ENCODE measurements around the gene TMEM233. TPM values are rescaled to one million over a fixed set of nuclear protein-coding genes. Genes with fewer than 3 reads are reported as not detected.

Gene TMEM233
- total and polyA plus RNA-seq, 10 of the 15 experiments (the other 5 are each of a cell fraction or from before 2014, with no cell fraction given): not detected

GRCh38 chr12:119667577-119668323 is 74.2 kb downstream of the TMEM233 start, which contains the start of gene PRKAB1 (continued):
- TF ChIP-seq, protein P1, sequence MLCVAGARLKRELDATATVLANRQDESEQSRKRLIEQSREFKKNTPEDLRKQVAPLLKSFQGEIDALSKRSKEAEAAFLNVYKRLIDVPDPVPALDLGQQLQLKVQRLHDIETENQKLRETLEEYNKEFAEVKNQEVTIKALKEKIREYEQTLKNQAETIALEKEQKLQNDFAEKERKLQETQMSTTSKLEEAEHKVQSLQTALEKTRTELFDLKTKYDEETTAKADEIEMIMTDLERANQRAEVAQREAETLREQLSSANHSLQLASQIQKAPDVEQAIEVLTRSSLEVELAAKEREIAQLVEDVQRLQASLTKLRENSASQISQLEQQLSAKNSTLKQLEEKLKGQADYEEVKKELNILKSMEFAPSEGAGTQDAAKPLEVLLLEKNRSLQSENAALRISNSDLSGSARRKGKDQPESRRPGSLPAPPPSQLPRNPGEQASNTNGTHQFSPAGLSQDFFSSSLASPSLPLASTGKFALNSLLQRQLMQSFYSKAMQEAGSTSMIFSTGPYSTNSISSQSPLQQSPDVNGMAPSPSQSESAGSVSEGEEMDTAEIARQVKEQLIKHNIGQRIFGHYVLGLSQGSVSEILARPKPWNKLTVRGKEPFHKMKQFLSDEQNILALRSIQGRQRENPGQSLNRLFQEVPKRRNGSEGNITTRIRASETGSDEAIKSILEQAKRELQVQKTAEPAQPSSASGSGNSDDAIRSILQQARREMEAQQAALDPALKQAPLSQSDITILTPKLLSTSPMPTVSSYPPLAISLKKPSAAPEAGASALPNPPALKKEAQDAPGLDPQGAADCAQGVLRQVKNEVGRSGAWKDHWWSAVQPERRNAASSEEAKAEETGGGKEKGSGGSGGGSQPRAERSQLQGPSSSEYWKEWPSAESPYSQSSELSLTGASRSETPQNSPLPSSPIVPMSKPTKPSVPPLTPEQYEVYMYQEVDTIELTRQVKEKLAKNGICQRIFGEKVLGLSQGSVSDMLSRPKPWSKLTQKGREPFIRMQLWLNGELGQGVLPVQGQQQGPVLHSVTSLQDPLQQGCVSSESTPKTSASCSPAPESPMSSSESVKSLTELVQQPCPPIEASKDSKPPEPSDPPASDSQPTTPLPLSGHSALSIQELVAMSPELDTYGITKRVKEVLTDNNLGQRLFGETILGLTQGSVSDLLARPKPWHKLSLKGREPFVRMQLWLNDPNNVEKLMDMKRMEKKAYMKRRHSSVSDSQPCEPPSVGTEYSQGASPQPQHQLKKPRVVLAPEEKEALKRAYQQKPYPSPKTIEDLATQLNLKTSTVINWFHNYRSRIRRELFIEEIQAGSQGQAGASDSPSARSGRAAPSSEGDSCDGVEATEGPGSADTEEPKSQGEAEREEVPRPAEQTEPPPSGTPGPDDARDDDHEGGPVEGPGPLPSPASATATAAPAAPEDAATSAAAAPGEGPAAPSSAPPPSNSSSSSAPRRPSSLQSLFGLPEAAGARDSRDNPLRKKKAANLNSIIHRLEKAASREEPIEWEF (IDR thresholded peaks at IDR 0.05; ENCODE audit: insufficient replicate concordance, low read depth, low read length): no peak
- TF ChIP-seq POLR2AphosphoS5 (IDR thresholded peaks at IDR 0.05; ENCODE audit: low read length) (peak; percentile 96), BMI1 (IDR thresholded peaks at IDR 0.05; ENCODE audit: borderline replicate concordance) (no peak), IKZF1 (conservative IDR thresholded peaks at IDR 0.05) (peak; percentile 85), ELK1 (IDR thresholded peaks at IDR 0.05; ENCODE audit: low read depth, low read length) (peak; percentile 94), TCF7 (IDR thresholded peaks at IDR 0.05; ENCODE audit: borderline replicate concordance) (no peak), USF2 (IDR thresholded peaks at IDR 0.05; ENCODE audit: borderline replicate concordance, low read depth, low read length) (no peak), MEF2B (IDR thresholded peaks at IDR 0.05; ENCODE audit: partially characterized antibody, poor library complexity, severe bottlenecking) (no peak), NR2F1 (conservative IDR thresholded peaks at IDR 0.05) (0 out of 2 replicates have a peak, but pooled peaks have one; percentile 8), BRCA1 (IDR thresholded peaks at IDR 0.05; ENCODE audit: low read depth, low read length) (peak; percentile 28; the same call in 1 of the 2 replicates), RBBP5 (conservative IDR thresholded peaks at IDR 0.05) (no peak), RB1 (IDR thresholded peaks at IDR 0.05; ENCODE audit: borderline replicate concordance) (peak; percentile 74; the same call in 1 of the 2 replicates), ZZZ3 (IDR thresholded peaks at IDR 0.05; ENCODE audit: control insufficient read depth, insufficient read length, low read depth) (no peak), POLR2AphosphoS2 (IDR thresholded peaks at IDR 0.05; ENCODE audit: low read depth, low read length) (no peak), MXI1 (IDR thresholded peaks at IDR 0.05; ENCODE audit: low read depth, low read length) (peak; percentile 91), ATF7 (IDR thresholded peaks at IDR 0.05; ENCODE audit: low read depth) (0 out of 2 replicates have a peak, but pooled peaks have one; percentile 19), TAF1 (IDR thresholded peaks at IDR 0.05; ENCODE audit: borderline replicate concordance, low read depth, low read length) (peak; percentile 71), CHD2 (IDR thresholded peaks at IDR 0.05; ENCODE audit: borderline replicate concordance, low read depth, low read length) (peak; percentile 93), RUNX3 (IDR thresholded peaks at IDR 0.05; ENCODE audit: low read length) (peak; percentile 54)
- TF ChIP-seq, protein P2, sequence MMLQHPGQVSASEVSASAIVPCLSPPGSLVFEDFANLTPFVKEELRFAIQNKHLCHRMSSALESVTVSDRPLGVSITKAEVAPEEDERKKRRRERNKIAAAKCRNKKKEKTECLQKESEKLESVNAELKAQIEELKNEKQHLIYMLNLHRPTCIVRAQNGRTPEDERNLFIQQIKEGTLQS (IDR thresholded peaks at IDR 0.05; ENCODE audit: borderline replicate concordance, extremely low read depth, low read depth, low read length): no peak
- TF ChIP-seq, protein P3, sequence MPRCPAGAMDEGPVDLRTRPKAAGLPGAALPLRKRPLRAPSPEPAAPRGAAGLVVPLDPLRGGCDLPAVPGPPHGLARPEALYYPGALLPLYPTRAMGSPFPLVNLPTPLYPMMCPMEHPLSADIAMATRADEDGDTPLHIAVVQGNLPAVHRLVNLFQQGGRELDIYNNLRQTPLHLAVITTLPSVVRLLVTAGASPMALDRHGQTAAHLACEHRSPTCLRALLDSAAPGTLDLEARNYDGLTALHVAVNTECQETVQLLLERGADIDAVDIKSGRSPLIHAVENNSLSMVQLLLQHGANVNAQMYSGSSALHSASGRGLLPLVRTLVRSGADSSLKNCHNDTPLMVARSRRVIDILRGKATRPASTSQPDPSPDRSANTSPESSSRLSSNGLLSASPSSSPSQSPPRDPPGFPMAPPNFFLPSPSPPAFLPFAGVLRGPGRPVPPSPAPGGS (IDR thresholded peaks at IDR 0.05; ENCODE audit: borderline replicate concordance, insufficient read depth, low read depth, low read length, poor library complexity, severe bottlenecking): no peak

Measured in GM12878 (cell line).